T-helper 9 cell (primary cell): Measurements from ENCODE around the gene GPRC5C.
"Not testable (repeated sequence)": the region's sequence is repeated elsewhere in the genome, so short reads cannot be mapped to it uniquely, and the experiment has no call there.

Source experiments
- DNase-seq: peaks from one replicate; pipeline ENCODE4 v3.0.0-alpha.2; 2020
- total RNA-seq, 2 donors: gene quantifications; one replicate each; lab custom pipeline; 2026; lab: John Stamatoyannopoulos, UW

Gene GPRC5C, protein sequence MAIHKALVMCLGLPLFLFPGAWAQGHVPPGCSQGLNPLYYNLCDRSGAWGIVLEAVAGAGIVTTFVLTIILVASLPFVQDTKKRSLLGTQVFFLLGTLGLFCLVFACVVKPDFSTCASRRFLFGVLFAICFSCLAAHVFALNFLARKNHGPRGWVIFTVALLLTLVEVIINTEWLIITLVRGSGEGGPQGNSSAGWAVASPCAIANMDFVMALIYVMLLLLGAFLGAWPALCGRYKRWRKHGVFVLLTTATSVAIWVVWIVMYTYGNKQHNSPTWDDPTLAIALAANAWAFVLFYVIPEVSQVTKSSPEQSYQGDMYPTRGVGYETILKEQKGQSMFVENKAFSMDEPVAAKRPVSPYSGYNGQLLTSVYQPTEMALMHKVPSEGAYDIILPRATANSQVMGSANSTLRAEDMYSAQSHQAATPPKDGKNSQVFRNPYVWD
- total RNA-seq: 0 to 0.24 reads per million in 2 donors

DNA sequence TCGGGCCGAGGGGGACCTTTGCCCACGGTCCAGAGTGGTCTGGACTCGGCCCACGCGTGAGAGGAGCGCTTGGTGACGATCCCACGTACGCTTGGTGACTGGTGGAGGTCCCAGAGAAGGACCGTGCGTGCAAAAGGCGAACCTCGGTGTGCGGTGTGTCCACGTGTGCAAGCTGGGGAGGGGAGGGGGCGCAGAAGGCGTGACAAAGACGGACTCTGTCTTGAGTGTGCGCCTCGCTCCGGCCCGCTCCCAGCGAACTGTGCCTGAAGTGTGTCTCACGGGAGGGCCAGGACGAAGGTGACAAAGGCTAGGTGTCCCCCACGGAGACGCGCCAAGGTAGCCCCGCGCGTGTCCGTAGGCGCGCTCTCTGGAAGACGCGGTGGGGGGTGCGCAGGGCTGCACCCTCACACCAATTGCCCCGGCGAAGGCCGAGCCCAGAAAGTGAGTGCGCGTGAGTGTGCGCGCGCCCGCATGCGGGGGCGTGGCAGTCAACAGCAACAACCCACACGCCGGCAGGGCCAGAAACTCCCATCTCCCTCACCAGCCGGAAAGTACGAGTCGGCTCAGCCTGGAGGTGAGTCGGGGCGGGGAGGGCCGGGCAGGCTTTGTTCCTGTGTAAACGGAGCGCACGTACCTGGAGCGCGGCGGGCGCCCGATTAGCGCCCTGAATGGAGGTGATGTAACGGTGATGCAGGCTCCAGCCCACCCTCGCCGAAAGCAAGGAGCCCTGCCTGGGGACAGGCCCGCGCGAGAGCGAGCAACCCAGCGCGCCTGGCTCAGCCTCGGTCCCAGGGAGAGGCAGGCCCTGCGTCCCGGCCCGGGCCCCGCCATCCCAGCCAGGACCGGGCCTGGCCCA is at the start of gene GPRC5C:
Gene GPRC5C (plus strand): TSS at position 521 of the 856 bp plus-strand sequence. CDS start 7,689 bp downstream, outside the sequence.
- DNase-seq: no peak

DNA sequence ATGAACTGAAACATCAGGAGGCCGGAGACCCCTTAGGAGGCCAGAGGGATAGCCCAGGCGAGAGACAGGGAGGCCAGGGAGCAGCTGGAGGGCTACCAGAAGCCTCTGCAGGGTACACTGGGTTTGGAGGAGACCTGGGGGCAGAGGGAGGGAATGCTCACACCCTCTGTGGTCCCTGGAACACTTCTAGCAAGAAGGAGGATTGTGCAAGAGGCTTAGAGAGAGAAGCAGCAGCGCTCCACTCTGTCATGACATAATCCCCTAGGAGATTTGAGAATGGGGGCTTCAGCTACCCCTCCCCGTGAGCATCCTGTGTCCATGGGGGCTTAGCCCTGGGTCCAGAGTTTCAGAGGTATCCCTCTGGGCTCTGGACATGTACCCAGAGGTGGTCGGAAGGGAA is 48.7 kb upstream of the GPRC5C start:
- no peak for DNase-seq

DNA sequence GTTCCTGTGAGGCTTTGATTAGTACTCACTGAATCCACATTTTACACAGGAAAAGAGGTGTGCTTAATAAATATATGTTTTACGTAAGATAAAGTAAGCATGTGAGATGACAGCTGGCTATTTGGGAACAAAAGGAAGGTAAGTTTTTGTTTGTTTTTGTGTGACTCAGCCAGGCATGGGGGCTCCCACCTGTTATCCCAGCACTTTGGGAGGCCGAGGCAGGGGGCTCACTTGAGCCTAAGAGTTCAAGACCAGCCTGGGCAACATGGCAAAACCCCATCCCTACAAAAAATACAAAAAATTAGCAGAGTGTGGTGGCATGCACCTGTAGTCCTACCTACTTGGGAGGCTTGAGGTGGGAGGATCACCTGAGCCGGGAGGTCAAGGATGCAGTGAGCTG is 46.7 kb upstream of the GPRC5C start:
- no peak for DNase-seq

DNA sequence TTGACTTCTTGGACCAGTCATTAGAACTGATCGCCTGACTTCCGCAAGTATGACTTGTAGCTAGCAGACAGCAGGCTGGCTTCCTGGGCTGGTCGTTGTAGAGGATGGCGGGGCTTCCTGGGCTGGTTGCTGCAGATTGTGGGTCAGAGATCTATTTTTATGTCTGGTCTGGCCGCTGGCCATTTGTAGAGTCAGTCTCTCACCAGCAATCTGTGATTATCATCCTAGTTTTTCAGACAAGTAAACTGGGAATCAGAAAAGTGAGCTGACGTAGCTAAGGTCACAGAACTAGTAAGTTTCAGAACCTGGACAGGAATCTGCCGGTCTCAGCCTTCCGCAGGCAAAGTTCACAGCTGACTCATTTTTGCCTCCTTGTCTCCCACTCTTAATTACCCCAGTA is 45.5 kb upstream of the GPRC5C start:
- no peak for DNase-seq

DNA sequence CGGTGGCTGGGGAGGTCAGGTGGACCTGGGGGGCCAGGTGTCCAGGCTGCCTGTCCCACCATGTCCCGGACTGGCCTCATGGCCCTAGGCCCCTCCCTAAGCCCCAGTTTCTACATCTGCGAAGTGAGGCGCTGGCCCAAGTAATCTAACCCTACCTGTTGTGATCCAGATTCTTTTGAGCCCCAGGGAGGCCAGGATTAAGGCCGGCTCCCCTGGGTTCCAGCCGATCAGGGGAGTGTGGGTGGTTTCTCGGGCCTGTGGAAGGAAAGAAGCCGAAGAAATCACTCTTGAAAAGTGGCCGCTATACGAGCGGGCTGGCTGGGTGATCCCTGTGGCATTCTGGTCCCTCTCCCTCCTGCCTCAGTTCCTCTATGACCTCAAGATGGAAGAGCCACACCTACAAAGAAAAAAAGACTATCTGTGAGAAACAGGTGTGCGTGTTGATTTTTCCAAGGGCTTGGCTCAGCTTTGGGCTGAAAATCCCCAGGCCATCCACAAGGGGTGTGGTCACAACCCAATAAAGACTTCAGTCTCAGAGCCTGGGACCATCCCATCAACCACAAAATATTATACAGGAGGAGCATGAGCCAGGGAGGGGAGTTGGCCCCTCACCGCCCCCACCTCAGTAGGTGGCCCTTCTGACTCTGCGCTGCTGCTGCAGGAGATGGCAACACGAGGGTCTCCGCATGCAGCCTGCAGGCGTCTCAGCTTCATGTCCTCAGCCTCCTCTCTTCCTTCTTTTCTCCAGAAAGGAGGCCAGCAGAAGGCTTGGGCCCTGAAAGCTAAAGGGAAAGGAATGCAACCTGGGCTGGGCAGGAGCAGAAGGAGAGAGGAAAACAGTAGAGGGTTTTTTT is 44.3 kb upstream of the GPRC5C start:
- DNase-seq: no peak

DNA sequence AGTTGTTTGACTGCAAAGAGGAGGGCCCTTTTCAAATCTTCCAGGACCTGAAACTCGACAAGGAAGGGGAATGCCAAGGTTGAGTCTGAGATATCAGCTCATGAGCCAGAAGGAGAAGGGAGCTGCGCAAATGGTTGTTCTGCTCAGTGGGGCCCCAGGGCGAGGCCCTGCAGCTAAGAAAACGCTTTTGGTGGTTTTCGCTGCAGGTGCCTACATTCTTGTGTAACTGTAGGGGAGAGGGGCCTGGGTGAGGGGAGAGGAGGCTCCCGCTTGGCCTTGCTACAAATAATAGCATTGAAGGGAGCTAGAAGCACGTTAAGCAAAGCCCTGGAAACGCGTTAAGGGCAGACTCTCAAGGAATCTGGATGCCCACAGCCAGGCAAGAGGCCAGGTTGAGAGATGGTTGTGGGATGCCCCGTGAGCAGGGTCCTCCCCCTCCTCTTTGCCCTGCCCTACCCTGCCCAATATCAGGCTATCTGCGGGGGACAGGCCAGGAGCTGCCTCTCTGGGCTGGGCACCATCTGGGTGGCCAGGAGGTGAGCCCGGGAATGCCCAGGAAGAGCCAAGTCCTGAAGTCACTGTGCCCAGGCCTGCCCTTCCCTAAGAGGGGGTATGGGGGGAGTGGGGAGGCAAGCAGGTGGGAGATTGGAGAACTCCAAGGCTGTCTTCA is 42.7 kb upstream of the GPRC5C start:
- DNase-seq: no peak

DNA sequence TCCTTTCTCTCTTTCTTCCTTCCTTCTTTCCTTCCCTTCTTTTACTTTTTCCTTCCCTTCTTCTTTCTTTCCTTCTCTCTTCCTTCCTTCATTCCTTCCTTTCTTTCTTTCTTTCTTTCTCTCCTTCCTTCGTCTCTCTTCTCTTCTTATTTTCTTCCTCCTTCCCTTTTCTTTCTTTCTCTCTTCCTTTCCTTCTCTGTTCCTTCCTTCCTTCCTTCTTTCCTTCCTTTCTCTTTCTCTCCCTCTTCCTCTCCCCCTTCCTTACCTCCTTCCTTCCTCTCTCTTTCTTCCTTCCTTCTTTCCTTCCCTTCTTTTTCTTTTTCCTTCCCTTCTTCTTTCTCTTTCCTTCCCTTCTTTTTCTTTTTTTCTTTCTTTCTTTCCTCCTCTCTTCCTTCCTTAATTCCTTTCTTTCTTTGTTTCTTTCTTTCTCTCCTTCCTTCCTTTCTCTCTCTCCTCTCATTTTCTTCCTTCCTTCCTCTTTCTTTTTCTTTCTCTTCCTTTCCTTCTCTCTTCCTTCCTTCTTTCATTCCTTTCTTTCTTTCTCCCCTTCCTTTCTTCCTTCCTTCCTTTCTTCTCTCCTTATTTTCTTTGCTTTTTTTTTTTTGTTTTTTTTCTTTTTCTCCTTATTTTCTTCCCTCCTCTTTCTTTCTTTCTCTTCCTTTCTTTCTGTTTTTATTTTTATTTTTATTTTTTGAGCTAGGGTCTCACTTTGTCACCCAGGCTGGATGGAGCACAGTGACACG is 41.8 kb upstream of the GPRC5C start:
- DNase-seq: no peak

DNA sequence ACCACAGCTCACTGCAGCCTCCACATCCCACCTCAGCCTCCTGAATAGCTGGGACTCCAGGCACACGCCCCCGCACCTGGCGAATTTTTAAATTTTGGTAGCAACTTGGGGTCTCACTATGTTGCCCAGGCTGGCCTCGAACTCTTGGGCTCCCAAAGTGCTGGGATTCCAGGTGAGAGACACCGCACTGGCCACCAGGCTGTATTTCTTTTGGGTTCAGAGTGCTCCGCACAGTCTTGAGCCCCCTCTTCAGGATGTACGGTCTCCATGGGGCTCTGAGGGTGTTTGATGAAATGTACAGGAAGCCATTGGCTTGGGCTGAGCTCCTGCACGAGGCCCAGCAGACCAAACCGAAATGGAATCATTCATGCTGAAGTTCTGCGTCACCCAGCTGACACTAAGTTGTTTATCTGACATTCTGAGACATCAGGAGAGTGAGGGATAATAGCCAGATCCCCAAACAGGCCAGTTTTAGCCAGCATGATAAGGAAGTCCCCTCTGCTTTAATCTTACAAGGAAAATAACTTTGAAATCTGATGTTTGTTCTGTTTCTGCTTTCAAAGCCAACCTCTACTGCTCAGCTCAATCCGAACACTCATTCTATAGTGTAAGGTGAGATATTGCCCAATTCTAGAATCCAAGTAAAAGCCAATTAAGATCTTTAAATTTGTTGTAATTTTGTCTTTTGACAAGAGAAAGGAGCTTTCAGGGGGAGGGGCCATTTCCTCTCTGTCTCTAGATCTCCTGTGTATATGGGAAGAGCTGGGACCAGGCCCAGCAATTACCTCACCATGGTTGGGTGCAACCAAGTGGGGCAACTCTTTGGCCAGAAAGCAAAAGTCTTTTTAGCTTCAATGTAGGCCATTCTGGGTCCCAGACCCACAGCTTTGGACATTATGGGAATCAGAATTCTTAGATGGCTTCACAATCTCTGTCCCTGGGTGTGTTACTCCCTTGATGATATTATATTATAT is 40.9 kb upstream of the GPRC5C start:
- no peak for DNase-seq

DNA sequence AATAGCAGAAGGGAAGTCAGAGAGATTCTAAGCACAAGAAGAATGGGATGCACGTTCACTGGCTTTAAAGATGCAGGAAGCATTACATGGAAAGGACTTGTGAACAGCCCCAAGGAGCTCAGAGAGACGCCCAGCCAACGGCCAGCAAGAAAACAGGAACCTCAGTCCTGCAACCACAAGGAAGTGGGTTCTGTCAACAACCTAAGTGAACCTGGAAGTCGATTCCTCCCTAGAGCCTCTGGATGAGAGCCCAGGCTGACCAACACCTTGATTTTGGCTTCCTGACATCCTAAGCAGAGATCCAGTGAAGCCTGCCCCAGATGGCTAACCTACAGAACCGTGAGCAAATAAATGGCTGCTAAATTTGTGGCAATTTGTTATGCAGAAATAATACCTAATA is 40.1 kb upstream of the GPRC5C start:
- no peak for DNase-seq

DNA sequence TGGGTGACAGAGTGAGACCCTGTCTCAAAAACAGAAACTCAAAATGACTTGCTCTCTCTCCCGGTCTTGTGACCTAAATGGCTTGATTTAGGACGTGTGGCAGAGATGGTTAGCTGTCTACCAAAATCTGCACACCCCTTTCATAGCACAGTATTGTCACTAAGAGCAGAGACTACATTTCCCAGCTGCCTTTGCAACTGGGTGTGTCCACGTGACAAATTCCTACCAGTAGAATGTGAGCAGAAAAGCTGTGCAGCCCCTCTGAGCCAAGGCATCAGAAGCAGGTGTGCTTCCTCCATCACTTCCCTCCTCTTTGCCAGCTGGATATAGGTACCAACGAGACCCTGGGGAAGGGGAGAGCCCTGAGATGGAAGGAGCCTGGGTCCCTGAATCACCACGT is 39.0 kb upstream of the GPRC5C start:
- DNase-seq: no peak

DNA sequence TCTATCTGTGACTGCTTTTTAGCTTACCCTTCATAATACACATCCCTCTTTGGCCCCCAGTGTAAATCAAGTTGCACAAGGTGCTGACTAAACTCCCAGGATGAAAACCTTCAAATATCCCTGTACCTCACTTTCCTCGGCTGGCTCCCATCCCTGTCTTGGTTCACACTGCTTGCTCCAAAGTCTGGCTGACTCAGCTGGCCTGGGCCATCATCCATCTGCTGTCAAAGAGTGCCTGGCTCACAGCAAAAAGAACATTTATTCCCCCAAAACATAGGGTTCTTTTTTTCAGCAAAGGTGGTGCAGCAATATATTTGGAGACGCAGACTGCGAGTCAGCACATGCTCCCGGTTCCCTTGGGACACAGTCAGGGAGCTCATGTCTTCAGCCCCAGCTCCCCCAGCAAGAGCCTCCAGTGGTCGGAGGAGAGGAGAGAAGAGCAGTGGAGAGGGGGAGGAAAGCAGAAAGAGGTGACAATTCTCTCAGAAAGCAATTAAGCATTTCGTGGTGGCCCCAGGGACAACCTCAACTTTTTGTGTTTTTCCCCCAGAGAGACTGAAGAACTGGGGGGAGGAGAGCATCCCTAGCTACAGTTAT is 38.4 kb upstream of the GPRC5C start:
- DNase-seq: no peak

DNA sequence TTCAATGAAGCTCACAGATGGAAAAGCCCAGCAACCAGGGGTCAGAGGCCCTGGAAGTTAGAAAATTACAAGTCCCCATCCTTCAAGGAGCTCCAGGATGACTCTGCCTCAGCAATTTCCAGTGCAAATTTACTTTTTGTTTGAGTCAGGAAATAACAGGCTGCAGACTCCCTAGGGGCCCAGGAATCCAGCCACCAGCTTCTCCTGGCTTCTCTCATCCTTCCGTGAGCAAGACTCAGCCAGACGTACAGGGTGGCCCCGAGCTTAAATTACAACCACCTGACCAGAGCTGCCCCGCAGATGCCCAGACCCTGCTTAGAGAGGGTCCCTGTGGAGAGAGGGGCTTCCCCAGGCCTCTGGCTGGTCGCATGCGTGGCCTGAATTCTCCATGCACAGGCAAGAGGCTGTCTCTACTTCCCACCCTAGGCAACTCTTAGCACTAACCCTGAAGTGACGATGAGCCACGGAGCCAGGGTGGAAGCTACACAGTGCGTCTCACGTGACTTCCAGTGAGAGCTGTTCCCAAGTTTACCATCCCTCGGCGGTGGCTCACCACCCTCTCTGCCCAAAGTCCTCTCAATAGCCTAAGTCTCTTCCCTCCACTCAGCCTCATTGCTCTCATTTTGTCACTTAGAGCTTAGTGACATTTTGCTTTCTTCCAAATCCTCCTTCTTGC is 37.5 kb upstream of the GPRC5C start:
- DNase-seq: no peak

DNA sequence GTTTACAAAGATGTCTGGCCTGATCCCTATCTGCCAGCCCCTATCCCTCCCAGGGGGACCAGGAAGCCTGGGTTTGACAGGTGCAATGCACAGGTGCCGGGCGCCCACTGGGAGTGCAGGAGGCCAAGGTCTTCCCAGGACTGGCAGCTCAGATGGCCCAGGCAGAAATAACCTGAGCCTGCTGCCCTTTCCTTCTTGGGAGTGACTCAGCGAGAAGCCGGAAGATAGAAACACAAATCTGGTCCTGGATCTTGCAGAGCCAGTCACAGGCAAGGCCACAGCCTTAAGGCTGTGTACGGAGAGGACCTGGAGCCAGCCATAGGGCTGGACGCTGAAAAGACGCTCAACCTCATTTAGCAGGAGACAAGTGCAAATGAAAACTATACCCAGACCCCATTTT is 36.9 kb upstream of the GPRC5C start:
- no peak for DNase-seq

DNA sequence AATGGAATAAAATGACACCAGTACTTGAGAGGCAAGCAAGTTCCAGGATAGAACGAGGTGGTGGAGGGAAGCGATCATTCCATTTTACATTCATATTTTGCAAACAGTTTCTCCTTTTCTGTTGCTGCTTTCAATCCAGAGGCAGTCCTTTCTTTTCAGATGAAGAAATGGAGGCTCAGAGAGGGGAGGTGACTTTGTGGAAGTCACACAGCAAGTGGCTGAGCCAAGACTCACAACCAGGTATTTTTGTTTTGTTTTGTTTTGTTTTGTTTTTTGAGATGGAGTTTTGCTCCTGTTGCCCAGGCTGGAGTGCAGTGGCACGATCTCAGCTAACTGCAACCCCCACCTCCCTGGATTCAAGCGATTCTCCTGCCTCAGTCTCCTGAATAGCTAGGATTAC is 35.3 kb upstream of the GPRC5C start:
- DNase-seq: no peak

DNA sequence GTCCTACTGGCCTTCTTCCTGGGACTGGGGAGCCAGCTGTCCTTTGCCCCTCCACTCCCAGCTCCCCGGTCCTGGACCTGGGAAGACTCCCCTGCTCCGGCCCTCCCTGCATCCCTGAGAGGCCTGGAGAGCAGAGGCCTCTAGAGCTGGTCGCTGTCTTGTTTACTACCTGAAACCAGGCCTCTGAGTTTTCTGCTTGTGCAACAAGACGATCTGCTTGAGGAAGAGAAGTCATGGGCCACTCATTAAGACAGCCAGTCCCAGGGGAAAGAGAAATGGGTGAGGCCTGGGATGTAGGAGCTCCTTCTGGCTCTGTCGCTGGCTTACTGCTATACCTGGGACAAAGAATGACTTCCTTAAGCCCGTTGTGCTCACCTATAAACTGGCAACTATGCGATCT is 29.8 kb upstream of the GPRC5C start:
- DNase-seq: no peak

DNA sequence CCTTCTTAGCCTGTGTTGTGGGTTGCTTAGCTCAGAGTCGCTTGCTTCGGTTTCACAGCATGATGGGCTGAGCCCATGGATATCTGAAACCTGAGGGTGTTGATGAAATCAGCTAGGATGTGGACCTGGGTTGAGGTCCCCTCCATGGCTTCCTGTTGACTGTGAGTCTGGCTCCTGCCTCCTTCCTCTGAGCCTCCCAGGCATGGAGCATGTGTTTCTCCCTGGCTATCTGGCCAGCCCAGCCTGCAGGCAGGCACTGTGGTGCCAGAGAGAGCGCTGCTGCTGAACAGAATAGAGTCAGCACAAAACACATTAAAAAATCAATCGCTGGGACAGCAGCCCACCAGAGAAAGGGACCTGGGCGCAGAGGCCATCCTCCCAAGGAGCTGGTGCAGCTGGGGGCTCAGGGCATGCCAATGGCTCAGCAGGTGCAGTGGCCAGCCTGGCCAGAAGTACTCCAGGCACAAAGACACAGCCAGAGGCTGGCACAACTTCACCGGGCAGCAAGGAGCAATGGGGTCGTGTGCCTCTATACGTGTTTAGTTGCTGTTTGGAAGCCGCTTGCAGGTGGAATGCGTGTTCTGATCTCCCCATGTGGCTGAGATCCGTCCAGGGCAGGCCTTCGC is 28.3 kb upstream of the GPRC5C start:
- DNase-seq: no peak

DNA sequence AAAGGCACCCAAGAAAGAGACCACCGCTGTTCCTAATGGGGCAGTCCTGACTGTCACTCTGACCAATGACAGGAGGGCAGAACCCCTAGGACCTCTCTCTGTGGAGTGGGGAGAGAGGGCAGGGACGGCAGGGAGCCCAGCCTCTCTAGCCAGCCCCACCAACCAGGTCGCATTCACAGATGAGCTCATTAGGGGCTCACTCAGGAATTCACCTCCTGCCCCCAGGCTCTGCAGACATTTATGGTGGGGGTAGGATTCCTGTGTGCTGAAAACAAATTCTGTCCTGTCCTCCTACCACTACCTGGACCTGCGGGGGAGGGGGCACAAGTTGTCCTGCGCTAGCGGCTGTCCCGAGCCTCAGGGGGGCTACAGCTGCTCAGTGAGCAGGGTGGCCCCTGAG is 27.7 kb upstream of the GPRC5C start:
- DNase-seq: no peak

DNA sequence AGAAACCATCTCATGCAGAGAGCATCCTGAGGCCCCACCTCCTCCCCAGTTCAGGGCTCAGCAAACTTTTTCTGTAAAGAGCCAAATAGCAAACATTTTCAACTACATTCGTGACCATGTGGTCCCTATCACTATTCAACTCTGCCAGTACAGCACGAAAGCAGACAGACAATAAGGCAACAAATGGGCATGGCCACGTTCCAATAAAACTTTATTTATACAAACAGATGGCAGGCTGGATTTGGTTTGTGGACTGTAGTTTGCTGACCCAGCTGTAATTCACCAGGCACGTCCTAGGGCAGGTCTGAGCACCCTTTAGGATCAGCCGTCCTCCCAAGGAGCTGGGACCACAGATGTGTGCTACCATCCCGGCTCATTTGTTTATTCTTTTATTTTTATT is 27.1 kb upstream of the GPRC5C start:
- no peak for DNase-seq

DNA sequence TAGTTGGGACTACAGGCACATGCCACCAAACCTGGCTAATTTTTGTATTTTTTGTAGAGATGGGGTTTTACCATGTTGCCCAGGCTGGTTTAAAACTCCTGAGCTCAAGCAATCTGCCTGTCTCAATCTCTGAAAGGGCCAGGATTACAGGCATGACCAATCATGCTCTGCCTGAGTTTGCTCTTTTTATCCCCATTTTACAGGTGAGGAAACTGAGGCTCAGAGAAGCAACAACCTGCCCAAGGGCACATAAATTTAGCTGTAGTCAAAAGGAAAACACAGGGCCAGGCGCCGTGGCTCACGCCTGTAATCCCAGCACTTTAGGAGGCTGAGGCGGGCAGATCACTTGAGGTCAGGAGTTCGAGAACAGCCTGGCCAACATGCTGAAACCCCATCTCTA is 26.6 kb upstream of the GPRC5C start:
- not testable (repeated sequence) for DNase-seq
